Anterior cingulate cortex (tissue), 58 donors: Measurements from ENCODE around the gene PLEKHM1.
A peak's percentile ranks its signal among the peaks of the same experiment; 100 is the strongest.

Experiments
- DNase-seq, 58 donors: peaks; one replicate each; lab custom pipeline; 2025; lab: John Stamatoyannopoulos, UW

PLEKHM1 gene

DNA sequence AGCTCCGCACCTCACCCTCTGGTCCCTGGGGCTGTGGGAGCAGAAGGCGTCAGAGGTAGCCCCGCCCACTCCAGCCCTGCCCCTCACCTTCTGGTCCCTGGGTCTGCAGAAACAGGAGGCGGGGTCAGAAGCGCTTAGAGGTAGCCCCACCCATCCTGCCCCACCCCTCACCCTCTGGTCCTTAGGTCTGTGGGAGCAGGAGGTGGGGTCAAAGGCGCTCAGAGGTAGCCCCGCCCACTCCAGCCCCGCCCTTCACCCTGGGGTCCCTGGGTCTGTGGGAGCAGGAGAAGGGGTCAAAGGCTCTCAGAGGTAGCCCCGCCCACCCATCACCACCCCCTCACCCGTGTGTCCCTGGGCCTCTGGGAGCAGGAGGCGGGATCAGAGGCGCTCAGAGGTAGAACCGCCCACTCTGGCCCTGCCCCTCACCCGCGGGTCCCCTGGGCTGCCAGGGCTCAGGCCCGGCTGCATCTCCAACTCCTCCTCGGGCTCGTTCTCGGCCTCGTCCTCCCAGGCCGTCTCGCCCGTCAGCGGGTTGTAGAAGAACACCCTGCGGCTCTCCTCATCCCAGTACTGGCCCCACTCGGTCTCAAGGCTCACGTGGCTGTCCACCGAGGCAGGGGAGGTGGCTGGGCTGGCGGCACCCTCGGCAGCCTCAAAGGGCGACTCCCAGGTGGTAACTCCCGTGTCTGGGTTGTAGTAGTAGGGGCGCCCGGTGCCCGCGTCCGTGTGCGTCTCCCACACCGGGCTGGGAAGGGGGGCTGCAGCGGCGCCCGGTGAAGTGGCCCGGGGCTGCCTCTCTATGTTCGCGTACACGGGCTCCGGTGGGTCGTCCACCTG, 85.1 kb downstream of the PLEKHM1 start:
- peak in 1 of 58 donors; percentile 29 for DNase-seq

DNA sequence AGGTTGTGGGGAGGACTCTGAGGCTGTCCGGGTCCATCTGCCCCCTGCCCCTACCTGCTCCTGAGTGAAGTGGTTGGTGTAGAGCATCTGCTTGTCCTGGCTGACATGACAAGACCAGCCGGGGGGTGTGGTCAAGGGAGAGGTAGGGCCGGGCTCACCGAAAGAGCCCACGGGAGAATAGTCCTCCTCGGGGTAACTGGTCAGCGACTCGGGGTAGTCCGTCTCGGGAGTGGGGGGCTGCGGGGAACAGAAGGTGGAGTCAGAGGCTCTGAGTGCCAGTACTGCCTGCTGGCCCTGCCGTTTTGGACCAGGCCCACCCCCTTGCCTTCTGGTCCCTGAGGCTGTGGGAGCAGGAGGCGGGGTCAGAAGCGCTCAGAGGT, 85.7 kb downstream of the PLEKHM1 start:
- DNase-seq, result no peak

DNA sequence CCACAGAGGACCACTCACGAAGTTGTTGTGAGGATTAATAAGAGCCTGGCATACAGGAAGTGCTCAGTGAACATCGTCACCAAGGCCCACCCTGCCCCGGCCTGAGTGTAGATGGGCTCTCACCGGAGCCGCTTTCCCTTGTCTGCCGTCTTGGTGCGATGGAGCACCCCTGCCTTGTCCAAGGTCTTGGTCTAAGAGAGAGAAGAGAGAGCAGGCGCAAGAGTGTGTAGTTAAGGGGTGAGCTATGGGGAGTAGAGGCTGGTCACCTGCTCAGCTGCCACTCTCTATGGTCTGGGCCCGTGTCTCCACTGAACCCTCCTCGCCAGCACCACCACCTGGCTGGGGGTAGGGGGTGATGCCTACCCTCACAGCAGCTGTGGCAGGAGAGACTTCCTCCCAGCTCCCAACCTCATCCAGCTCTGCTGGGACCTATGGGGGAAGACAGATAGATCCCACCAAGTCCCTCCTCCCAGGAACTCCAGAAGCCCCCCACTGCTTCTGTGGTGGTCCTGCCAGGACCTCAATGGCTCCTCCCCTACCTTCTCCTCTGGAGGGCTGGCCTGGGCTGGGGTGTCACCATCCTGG, 86.5 kb downstream of the PLEKHM1 start:
- DNase-seq, result no peak

DNA sequence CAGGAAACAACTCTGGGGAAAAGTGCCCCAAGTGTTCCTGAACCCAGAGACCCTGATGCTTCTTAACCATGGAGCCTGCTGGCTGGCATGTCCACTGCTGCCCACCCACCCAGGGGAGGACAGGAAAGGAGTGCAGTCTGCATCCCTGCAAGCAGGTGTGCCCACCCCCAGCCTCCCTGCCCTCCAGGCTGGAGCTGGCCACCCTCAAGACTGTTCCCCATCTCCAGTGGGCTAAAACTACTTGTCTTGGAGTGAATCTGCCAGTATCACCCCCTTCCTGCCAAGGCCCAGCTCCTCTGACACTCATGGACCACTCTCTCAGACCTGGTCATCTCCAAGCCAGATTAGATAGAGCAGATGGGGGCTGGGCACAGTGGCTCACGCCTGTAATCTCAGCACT, 87.6 kb downstream of the PLEKHM1 start:
- DNase-seq, result no peak

DNA sequence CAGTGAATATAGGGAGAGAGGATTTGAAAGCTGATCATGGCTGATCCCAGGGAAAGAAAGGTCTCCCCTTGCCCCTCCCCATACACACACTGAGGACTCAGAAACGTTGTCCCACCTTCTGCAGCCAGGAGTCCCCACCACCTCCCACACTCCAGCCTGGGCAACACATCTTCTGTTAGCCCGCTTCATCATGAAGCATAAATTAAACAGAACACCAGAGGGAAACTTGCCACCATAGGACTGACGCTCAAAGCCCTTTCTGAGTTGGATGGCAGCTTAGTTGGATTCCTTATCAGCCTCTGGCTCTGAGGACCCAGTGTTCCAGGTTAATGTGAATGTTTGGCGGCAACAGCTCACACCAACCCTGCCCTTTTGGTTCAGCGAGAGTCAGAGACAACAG, 91.7 kb downstream of the PLEKHM1 start:
- DNase-seq, result no peak

DNA sequence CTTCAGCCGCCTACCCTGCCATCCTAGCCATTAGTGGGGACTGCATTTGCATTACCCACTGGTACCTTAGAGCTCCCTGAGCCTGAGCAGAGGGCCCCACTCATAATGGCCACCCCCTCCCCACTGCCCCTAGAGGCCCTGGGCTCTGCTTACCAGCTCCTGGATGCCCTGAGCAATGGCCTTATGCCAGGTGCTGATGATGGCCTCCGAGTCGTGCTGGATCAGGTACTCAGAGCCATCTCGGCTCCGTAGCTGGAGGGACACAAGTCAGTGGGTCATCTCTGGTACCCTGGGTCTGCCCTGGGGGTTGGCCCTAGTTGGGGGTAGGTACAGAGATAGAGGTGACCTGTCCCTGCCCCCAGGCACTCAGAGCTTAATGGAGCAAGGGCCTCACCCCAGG, 92.7 kb downstream of the PLEKHM1 start:
- no peak for DNase-seq

DNA sequence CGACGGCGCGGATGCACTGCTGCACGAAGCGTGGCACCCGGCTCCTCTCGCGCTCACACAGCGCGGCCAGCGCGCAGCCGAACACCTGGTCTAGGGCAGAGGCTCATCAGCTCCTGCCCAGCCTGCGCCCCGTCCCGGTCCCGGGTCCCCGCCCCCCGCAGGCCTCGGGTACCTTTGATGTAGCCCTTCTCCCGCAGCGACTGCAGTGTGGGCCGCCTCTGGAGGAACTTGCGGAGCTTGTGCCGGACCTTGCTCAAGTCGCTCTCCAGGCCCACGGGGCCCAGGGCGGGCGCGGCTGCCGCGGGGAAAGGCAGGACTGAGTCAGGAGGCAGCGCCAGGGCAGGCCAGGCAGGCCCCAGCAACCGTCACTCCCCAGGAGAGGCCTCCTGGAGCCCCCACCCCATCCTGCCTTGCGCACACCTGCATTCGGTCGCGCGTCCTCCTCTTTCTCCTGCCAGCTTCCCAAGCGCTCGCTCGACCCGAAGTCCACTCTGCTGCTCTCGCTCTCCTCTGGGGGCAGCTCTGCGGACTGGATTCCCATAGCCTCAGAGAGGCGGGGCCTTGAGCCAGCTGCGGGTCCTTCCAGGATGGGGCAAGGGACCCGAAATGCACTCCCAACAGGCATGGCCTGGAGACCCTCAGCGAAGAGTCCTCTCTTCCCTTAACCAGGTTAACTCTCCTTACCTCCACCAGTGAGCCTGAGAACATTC, 93.9 kb downstream of the PLEKHM1 start:
- DNase-seq, result no peak

DNA sequence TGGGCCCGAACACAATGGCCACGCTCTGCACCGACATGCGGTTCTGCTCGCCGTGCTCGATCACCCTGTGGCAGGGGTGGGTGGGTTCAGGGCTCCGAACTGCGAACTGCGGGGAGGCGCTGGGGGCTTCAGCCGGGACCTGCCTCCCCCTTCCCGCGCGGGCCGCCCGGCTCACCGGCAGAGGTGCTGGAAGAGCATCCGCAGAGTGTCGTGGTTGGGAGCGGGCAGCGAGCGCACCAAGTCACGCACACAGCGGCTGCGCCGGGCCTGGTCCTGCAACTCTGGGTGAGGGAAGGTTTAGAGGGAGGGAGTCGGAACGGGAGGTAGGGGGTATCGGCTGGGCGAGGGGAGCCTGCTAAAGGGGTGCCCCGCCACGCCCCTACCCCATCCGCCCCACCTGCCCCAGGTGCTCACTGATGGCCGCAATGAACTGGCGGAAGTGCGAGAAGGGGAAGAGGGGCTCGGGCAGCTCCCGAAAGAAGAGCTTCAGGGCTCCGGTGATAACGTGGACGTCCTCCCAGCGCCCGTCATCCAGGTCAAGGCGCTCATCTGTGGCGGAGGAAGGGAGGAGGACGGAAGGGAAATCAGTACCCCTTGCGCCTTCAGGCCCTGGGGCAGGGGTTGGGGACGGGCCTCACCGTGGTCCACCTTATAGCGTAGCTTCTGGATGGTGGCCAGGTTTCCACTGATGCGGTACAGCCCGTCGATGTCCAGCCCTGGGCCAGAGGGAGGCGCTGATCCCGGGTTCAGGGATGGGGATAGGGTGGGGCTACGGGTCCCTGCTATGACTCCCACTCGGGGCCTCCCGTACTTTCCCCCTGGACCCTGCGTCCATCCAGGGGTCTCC, 94.7 kb downstream of the PLEKHM1 start:
- no peak for DNase-seq

DNA sequence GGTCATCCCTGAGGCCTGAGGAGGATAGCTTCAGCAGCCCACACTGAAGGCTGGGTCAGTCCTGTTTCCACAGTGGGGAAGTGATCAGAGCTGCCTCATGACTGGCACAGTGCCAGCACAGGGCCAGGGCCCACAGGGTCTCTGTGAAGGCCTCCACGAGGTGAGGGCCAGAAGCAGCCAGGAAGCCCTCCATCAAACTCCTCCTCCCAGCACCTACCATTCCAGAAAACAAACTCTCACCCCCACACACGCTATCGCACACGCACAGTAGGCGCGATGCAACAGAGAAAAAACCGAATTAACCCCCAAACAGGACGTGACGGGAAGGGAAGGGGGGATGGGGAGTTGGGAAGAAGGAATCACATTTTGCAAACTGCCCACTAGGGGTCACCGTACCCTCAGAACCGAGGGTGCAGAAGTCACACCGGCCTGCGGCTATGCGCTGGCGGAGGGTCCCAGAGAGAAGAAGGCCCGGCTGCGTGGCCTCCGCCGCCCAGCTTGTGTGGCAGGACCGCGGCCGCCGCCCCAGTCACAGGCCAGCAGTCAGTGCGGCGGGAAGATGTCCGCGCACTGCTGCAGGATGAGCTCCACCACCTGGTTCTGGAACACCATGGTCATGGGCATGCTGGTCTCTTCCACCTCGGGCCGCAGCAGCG, 95.5 kb downstream of the PLEKHM1 start:
- DNase-seq, result peak in 46 of 58 donors; percentile 7 to 59 (median 26)

DNA sequence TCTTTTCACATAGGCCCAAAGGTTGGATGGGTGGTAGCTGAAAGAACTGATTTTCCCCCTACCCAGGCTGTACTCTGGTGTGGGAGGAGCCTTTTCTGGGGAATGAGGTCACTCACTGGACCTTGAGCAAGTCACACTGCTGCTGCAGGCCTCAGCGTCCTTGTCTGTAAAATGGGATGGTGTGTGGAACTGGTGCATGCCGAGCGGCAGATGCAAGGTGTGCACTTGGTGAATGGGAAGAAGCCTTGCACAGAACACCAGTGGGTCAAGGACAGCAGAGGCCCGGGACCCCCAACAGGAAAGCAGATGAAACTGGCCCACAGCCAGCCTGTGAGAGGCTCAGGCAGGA, 96.0 kb downstream of the PLEKHM1 start:
- no peak for DNase-seq

DNA sequence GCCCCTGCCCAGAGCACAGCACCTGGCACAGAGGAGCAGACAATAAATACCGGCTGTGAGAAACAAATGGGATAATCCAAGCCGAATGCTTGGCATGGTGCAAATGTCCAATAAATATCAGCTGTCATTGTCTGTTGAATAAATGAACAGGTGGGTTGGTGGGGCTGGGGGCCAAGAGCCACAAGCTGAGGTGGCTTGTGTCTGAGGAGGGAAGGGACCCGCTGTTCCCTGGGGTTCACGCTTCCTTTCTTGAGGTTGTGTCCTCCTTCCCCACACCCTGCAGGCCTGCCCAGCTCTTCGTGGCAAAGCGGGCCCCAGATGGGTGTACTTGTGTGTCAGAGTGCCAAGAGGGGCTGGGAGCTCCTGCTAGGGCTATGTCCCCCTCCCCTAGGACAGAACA, 96.4 kb downstream of the PLEKHM1 start:
- DNase-seq, result no peak

DNA sequence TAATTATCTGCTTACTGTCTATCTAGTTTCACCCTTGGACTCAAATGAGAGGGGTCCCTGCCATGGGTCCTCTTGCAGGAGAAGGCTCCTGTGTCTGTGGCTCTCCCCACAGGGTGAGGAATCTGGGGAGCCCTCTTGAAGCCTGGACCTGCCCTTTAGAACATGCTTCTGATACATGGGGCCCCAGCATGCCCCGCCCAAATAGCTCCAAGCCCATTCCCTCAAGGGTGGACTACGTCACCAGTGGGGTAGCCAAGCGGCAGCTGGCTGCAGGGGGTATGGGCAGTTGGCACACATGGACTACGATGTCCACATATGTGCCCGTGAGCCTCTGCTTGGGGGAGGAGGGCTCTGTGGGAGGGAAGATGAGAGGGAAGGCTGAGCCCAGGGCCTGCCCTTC, 97.1 kb downstream of the PLEKHM1 start:
- DNase-seq, result no peak

DNA sequence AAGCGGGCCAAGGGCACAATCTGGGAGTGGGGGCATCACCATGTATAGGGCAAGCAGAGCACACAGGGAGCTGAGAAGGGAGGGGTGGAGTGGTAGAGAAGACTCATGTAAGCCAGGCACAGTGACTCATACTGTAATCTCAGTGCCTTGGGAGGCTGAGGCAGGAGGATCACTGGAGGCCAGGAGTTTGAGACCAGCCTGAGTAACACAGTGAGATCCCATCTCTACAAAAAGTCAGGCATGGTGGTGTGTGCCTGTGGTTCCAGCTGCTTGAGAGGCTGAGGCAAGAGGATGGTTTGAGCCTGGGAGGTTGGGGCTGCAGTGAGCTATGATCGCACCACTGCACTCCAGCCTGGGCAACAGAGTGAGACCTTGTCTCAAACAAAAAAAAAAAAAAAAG, 98.6 kb downstream of the PLEKHM1 start:
- no peak for DNase-seq

DNA sequence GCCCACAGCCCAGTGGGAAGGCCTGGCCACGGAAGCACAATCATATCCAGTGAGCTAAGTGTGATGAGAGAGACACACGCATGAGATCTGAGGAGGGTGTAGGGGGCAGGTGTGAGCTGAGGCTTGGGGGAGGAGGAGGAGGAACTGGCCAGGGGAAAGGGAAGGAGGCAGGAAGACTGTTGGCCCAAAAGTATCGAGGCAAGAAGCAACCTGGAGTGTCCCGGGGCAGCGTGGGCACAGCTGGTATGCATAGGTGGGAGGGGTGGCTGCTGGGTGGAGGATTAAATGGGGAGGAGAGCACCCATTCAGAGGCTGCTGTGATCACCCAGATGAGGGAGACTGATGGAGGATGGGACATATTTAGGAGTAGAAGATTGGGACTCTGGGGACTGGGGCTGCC, 99.2 kb downstream of the PLEKHM1 start:
- DNase-seq, result no peak

DNA sequence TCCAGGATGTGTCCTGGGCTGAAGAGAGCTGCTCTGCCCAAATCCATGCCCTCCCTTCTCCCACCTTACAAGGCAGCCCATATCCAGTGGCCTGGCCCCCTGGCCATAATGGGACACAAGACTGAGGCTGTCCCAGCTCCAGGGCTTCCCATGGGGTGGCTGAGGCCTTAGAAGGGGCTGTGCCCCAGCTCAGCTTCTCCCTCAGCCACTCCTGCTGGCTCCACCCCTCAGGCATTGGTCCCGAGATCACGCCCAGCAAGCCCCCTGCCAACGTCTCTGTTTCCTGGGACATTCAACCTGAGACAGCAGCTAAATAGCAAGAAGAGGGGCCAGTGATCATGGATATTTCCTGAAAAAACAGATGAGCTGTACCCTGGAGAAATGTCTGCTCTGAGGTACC, 101.2 kb downstream of the PLEKHM1 start:
- no peak for DNase-seq

DNA sequence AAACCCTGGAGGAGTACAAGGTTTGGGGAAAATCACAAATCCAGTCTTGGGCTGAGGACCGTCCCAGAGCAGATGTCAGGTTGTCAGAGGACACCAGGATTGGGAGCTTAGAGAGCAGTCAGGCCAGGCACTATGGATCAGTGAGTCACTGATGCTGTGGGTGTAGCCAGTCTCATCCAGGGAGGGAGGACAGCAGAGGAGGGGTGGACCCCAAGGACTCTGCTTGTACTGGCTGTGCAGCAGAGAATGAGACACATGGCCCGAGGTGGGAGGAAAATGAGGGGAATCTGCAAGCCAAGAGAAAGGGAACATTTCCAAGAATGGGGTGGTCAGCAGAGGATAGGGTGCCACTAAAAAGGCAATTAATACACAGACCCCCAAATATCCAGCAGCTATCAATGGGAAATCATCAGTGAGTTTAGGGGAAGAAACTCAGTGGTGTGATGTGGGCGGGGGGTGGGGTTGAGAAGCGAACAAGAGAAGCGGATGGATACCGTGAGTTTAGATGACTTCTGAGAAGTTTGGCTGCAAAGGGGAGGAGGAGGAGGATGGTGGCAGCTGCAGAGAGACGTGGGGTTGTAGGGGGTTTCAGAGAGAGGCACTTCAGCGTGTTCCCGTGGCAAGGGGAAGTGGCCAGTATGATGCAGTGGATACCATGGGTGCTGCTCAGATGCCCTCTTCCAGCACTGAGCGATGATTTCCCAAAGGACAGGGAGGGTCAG, 101.8 kb downstream of the PLEKHM1 start:
- DNase-seq, result no peak

DNA sequence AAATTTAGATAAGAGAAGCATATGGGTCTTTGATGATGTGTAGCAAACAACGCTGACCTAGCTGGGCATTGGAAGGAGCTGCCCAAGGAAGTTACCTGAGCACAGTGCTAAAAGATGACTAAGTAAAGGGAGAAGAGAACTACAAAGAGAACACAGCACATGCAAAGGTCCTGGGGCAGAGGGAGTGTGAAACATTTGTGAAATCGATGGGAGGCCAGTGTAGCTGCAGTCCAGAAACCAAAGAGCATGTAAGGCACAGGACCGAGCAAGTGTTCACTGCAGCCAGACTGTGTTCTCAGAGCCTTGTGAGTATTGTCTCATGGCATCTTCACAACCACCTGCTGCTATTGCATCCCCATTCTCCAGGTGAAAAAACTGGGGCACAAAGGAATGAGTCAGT, 102.8 kb downstream of the PLEKHM1 start:
- DNase-seq, result no peak

DNA sequence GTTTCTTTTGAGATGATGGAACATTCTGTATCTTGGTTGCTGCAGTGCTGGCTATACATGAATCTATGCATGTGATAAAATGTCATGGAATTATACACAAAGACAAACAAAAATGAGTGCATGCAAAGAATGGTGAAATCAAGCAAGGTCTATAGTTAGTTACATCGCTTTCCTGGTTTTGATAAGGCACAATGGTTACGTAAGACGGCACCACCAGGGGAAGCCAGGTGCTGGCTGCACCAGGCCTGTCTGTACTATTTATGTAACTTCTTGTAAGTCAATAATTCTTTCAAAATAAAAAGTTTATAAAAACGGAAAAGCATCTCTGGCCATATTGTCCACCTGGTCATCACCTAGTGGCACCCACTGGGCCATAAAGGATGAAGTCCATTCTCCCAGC, 104.3 kb downstream of the PLEKHM1 start:
- DNase-seq, result no peak
